GM12878 (cell line): Measurements from ENCODE around the gene IMMP2L. TPM values are rescaled to one million over a fixed set of nuclear protein-coding genes. Genes with fewer than 3 reads are reported as not detected.

Experiments
- ATAC-seq: fragments of 200-7000 bp; cut with Tn5 transposase; 3 replicates; pipeline ENCODE4 v1.9.1; 2020; ENCODE audit warnings: mild to moderate bottlenecking, moderate library complexity
- BruUV-seq: library from RNA; stranded (reverse); fragments of 400-500 nt; replicated peaks from 2 replicates; lab custom pipeline; 2021; lab: Mats Ljungman, UMichigan
- CTCF ChIA-PET: fragments of 300-600 bp; sonication (Branson Sonifier 250); formaldehyde crosslinking; extraction: SDS; loops from one replicate; lab custom pipeline; 2021; ENCODE audit warnings: inconsistent platforms; lab: Yijun Ruan, JAX
- POLR2A ChIA-PET: fragments of 350-600 bp; formaldehyde crosslinking; extraction: SDS; loops from one replicate; lab custom pipeline; 2021; ENCODE audit warnings: inconsistent platforms; lab: Charles Lee
- RAD21 ChIA-PET: fragments of 300-600 bp; sonication (Branson Sonifier 250); formaldehyde crosslinking; loops from one replicate; lab custom pipeline; 2023; ENCODE audit warnings: antibody characterized with exemption; ENCODE audit not compliant: unreplicated experiment; lab: Charles Lee
- SMC1A ChIA-PET: fragments of 300-600 bp; sonication (Branson Sonifier 250); formaldehyde crosslinking; loops from one replicate; lab custom pipeline; 2023; ENCODE audit not compliant: unreplicated experiment, uncharacterized antibody; lab: Charles Lee
- DNase-seq: peaks from one replicate; pipeline ENCODE4 v3.0.0-alpha.2; 2011; ENCODE audit warnings: low read depth, low spot score
- FAIRE-seq: peaks from 3 replicates; lab custom pipeline; 2011; peaks lifted over from hg19 to GRCh38; lab: Jason Lieb, UNC
- H2AFZ ChIP-seq: 2 replicates; pipeline ENCODE4 v1.6.0; 2011; ENCODE audit warnings: low read depth, low read length, control low read depth; ENCODE audit not compliant: control insufficient read depth
- H3K27ac ChIP-seq: 2 replicates; pipeline ENCODE4 v1.5.1; 2011; ENCODE audit warnings: control low read depth; ENCODE audit not compliant: control insufficient read depth, insufficient read depth
- H3K27me3 ChIP-seq, 2 experiments: replicated peaks in 1 of 2; 2 replicates each; pipeline versions ENCODE4 v1.6.0 to v1.6.1; 2011; ENCODE audit warnings: low read length in 1 of 2; ENCODE audit not compliant: control insufficient read depth in 2 of 2, insufficient read depth in 2 of 2
- H3K36me3 ChIP-seq, 2 experiments: 2 replicates each; pipeline ENCODE4 v1.5.1; 2011; ENCODE audit warnings: low read length in 1 of 2; ENCODE audit not compliant: control insufficient read depth in 2 of 2, insufficient read depth in 2 of 2
- H3K4me1 ChIP-seq: 2 replicates; pipeline ENCODE4 v1.6.1; 2011; ENCODE audit warnings: mild to moderate bottlenecking, low read length, moderate library complexity, mixed read lengths; ENCODE audit not compliant: control insufficient read depth, insufficient read depth
- H3K4me2 ChIP-seq: 2 replicates; pipeline ENCODE4 v1.6.0; 2011; ENCODE audit warnings: control low read depth; ENCODE audit not compliant: control insufficient read depth, insufficient read depth
- H3K4me3 ChIP-seq: fragments of 200-600 bp; sonication (generic); 2 replicates; pipeline ENCODE4 v1.5.1; 2016
- H3K79me2 ChIP-seq: 2 replicates; pipeline ENCODE4 v1.6.0; 2011; ENCODE audit warnings: low read length; ENCODE audit not compliant: control insufficient read depth, insufficient read depth
- H3K9ac ChIP-seq: 2 replicates; pipeline ENCODE4 v1.8.0; 2011; ENCODE audit warnings: low read length, control low read depth, mixed read lengths; ENCODE audit not compliant: control insufficient read depth, insufficient read depth
- H3K9me3 ChIP-seq: replicated peaks from 3 replicates; pipeline ENCODE4 v1.5.1; 2011; ENCODE audit warnings: mild to moderate bottlenecking, low read length; ENCODE audit not compliant: control insufficient read depth, insufficient read depth
- H4K20me1 ChIP-seq: 2 replicates; pipeline ENCODE4 v1.6.0; 2011; ENCODE audit not compliant: control insufficient read depth, insufficient read depth
- BCL11A ChIP-seq: IDR thresholded peaks from 2 replicates; pipeline ENCODE4 v1.6.1; 2011; ENCODE audit warnings: low read depth, low read length
- CBX3 ChIP-seq: fragments of 200-600 bp; sonication (generic); IDR thresholded peaks from 2 replicates; pipeline ENCODE4 v1.6.1; 2016; ENCODE audit warnings: low read depth, borderline replicate concordance
- E4F1 ChIP-seq: fragments of 450-650 bp; IDR thresholded peaks from 2 replicates; pipeline ENCODE4 v1.6.1; 2018; ENCODE audit warnings: borderline replicate concordance, mild to moderate bottlenecking; ENCODE audit not compliant: partially characterized antibody
- HCFC1 ChIP-seq: fragments of 150-350 bp; IDR thresholded peaks from 2 replicates; pipeline ENCODE4 v1.6.1; 2014; ENCODE audit warnings: low read length
- HDGF ChIP-seq: fragments of 450-650 bp; IDR thresholded peaks from 2 replicates; pipeline ENCODE4 v1.6.1; 2016; ENCODE audit warnings: antibody characterized with exemption
- HSF1 ChIP-seq: fragments of 150-350 bp; IDR thresholded peaks from 2 replicates; pipeline ENCODE4 v1.6.1; 2014; ENCODE audit warnings: mild to moderate bottlenecking, low read depth, low read length
- MEF2A ChIP-seq: IDR thresholded peaks from 2 replicates; pipeline ENCODE4 v1.6.1; 2011; ENCODE audit warnings: low read depth, mild to moderate bottlenecking, low read length, moderate library complexity; ENCODE audit not compliant: insufficient read depth
- MTA2 ChIP-seq: fragments of 450-650 bp; IDR thresholded peaks from 2 replicates; pipeline ENCODE4 v1.6.1; 2016; ENCODE audit warnings: low read depth, mild to moderate bottlenecking, moderate library complexity
- MTA3 ChIP-seq: IDR thresholded peaks from 2 replicates; pipeline ENCODE4 v1.6.1; 2012; ENCODE audit warnings: low read length, inconsistent platforms, borderline replicate concordance
- PAX5 ChIP-seq: IDR thresholded peaks from 2 replicates; pipeline ENCODE4 v1.6.1; 2011; ENCODE audit warnings: low read depth, low read length, borderline replicate concordance
- POLR2AphosphoS2 ChIP-seq: IDR thresholded peaks from 2 replicates; pipeline ENCODE4 v1.6.1; 2011; ENCODE audit warnings: low read depth, mild to moderate bottlenecking, low read length, improper control_type of control experiment, moderate library complexity
- RELA ChIP-seq: fragments of 450-650 bp; IDR thresholded peaks from 2 replicates; pipeline ENCODE4 v1.8.0; 2014; ENCODE audit warnings: borderline replicate concordance; ENCODE audit not compliant: partially characterized antibody
- SMAD1 ChIP-seq: fragments of 450-650 bp; IDR thresholded peaks from 2 replicates; pipeline ENCODE4 v1.6.1; 2018; ENCODE audit warnings: mild to moderate bottlenecking, low read depth; ENCODE audit not compliant: partially characterized antibody
- SMC3 ChIP-seq: IDR thresholded peaks from 2 replicates; pipeline ENCODE4 v1.6.1; 2011; ENCODE audit warnings: low read length, improper control_type of control experiment, borderline replicate concordance
- ZBTB33 ChIP-seq: fragments of 450-650 bp; IDR thresholded peaks from 2 replicates; pipeline ENCODE4 v1.6.1; 2017; ENCODE audit warnings: mild to moderate bottlenecking
- ZBTB40 ChIP-seq: fragments of 450-650 bp; IDR thresholded peaks from 2 replicates; pipeline ENCODE4 v1.6.1; 2016; ENCODE audit warnings: mild to moderate bottlenecking, moderate library complexity, borderline replicate concordance
- WGBS: methylation state at CpG from one replicate; pipeline ENCODE4 v1.1.6; 2016; ENCODE audit warnings: low lambda C conversion rate; ENCODE audit not compliant: insufficient replicate concordance, insufficient coverage; ENCODE audit errors: missing lambda C conversion rate; 5-methylcytosine and 5-hydroxymethylcytosine counted together
- in situ Hi-C: fragments of 300-500 bp; cut with MboI; formaldehyde crosslinking; loops from 9 replicates; pipeline ENCODE4 v1.14.3; 2018; ENCODE audit warnings: mixed read lengths
- intact Hi-C: fragments of 100-400 bp; cut with micrococcal nuclease; formaldehyde crosslinking; loops from one replicate; pipeline ENCODE4 v1.14.2; 2022; ENCODE audit not compliant: unreplicated experiment
- polyA plus RNA-seq, 11 experiments: library from polyadenylated mRNA; depleted of rRNA in 4 of 11; unstranded in 6 of 11; stranded (reverse) in 5 of 11; fragments of >200 nt; fragmentation: Nextera tagmentation in 4 of 11; fragmentation: Illumina TruSeq in 1 of 11; extraction: Ambion mirVana in 4 of 11; extraction: Trizol in 1 of 11; gene quantifications; 1 replicate in 1 of 11; 2 replicates in 10 of 11; pipeline versions ENCODE4 v1.2.1 to v1.2.3, GENCODE V29; 2011 to 2016; ENCODE audit warnings: inconsistent platforms in 2 of 11, missing spikeins in 2 of 11, low read depth in 1 of 11
- total RNA-seq, 4 experiments: library from RNA; depleted of rRNA in 3 of 4; stranded (reverse); fragments of >200 nt in 3 of 4; fragmentation: Illumina TruSeq in 1 of 4; extraction: Trizol in 1 of 4; gene quantifications; 2 replicates each; pipeline versions ENCODE4 v1.2.1 to v1.2.3, GENCODE V29; 2013 to 2021

The IMMP2L gene
- total and polyA plus RNA-seq, 10 of the 15 experiments (the other 5 are each of a cell fraction or from before 2014, with no cell fraction given): 12.6 to 46.3 (median 19.6) TPM

GRCh38 chr7:110944448-110944847 lies 617.8 kb downstream of the IMMP2L start:
- CTCF ChIA-PET: no interaction called here
- TF ChIP-seq MTA2 (no peak), ZBTB40 (no peak), HSF1 (no peak), MEF2A (no peak), POLR2AphosphoS2 (no peak), SMAD1 (no peak), BCL11A (no peak), HDGF (no peak), ZBTB33 (no peak), MTA3 (no peak), RELA (no peak), SMC3 (no peak), E4F1 (no peak), HCFC1 (no peak), CBX3 (no peak), PAX5 (no peak)

More at GRCh38 chr7:110944448-110944847, 617.8 kb downstream of the IMMP2L start:
- WGBS: 85% methylated on average over 7 of the region's 7 CpGs
- no peaks in the 10 kb centered on the region for H3K27me3 ChIP-seq
- intact Hi-C loops: no loop called here
- FAIRE-seq: no peak
- no peak overlapping the region for H3K9ac ChIP-seq
- ATAC-seq: no peak
- H3K79me2 ChIP-seq: no peaks in the 10 kb centered on the region
- no peak for DNase-seq
- no peaks in the 10 kb centered on the region for H3K4me1 ChIP-seq
- H3K4me2 ChIP-seq: no peak overlapping the region
- RAD21 ChIA-PET: no interaction called here
- no peak overlapping the region for H2AFZ ChIP-seq
- no peaks in the 10 kb centered on the region for H4K20me1 ChIP-seq
- no TSS peak for BruUV-seq
- no peaks in the 10 kb centered on the region for H3K9me3 ChIP-seq
- no peak overlapping the region for H3K27ac ChIP-seq
- SMC1A ChIA-PET: no interaction called here
- H3K36me3 ChIP-seq: no peaks in the 10 kb centered on the region
- in situ Hi-C loops: no loop called here
- H3K4me3 ChIP-seq: no peak overlapping the region
- POLR2A ChIA-PET: no interaction called here
